ENCODE measurements around the gene CELF2. TPM values are rescaled to one million over a fixed set of nuclear protein-coding genes. Genes with fewer than 3 reads are reported as not detected.

Gene CELF2
- total RNA-seq, 3 donors from 2014 or later, result 40.0 to 178 (median 45.6) TPM

DNA sequence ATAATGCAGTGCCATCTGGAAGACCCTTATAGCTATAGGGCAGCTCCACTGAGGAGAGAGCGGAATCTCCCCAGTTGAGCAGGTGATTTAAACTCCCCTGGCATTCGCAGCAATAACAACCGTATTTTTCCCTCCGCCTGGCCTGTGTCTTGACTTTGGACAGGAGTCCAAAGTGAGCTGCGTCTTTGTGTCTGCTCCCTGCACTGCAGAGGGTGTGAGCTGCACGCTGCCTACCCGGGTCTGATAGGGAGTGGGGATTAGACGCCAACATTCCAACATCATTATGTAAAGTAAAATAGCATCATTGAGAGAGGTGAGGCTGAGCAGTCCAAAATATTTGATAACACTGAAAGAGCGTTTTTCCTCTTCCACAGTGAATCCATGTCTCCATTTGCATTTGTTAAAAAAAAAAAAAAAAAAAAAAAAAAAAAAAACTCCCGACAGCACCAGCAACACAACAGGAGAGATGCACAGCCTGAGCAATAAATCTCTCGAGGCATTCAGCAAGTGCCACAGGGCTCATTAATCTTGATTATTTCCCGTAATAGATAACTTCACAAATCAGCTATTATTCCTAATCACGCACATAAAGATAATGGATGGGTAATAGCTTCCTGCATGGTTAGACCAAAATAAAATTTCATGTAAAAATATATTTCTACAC is 68.6 kb downstream of the CELF2 start:
- Histone ChIP-seq H3K9me3 (no peaks in the 10 kb centered on the region), H3K27ac (no peak overlapping the region), H3K4me1 (no peaks in the 10 kb centered on the region), H3K36me3 (no peaks in the 10 kb centered on the region), H3K4me3 (no peak overlapping the region), H3K27me3 (no peaks in the 10 kb centered on the region)
- no peak for DNase-seq (ENCODE audit: low spot score in 2 of 2)
- intact Hi-C loops (cut with DNase I; ENCODE audit: low total_unique reads), result no loop called here
- TF ChIP-seq CTCF (IDR thresholded peaks at IDR 0.05), result no peak
- no peak for TF ChIP-seq POLR2AphosphoS5 (IDR thresholded peaks at IDR 0.05)
- no peak for TF ChIP-seq POLR2A (IDR thresholded peaks at IDR 0.05)

GRCh38 chr10:11087372-11087771 is 69.7 kb downstream of the CELF2 start:
- no peak for DNase-seq (ENCODE audit: low spot score in 2 of 2)
- intact Hi-C loops (cut with DNase I; ENCODE audit: low total_unique reads), result no loop called here
- no peaks in the 10 kb centered on the region for H3K27me3 ChIP-seq
- H3K9me3 ChIP-seq, result no peaks in the 10 kb centered on the region
- H3K4me3 ChIP-seq, result no peak overlapping the region
- H3K4me1 ChIP-seq, result no peaks in the 10 kb centered on the region
- no peak overlapping the region for H3K27ac ChIP-seq
- TF ChIP-seq CTCF (IDR thresholded peaks at IDR 0.05) (no peak), POLR2A (IDR thresholded peaks at IDR 0.05) (no peak), POLR2AphosphoS5 (IDR thresholded peaks at IDR 0.05) (no peak)
- H3K36me3 ChIP-seq, result no peaks in the 10 kb centered on the region

- DNase-seq (ENCODE audit: low spot score in 2 of 2), result no peak
- no peak for TF ChIP-seq POLR2A (IDR thresholded peaks at IDR 0.05)
- TF ChIP-seq POLR2AphosphoS5 (IDR thresholded peaks at IDR 0.05), result no peak
- no peak for TF ChIP-seq CTCF (IDR thresholded peaks at IDR 0.05)
Observed at GRCh38 chr10:11088709-11089108, 71.0 kb downstream of the CELF2 start.

DNA sequence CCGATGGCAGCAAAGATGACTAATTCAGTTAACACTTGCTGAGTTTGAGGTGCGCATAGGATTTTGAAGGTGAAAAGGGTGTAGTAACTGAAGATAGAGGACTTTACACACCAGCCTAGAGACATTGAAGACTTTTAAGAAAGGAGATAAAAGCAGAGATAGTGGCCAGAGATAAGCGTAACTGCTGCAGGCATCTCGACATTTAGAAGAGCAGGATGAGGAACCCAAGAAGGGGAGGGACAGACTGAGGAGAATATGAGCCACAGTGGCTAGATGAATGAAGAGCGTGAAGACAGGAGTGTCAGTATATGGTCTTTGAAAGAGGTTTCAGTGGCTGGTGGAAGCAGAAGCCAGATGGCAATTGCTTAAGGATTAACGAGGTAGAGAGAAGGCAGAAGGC is 71.6 kb downstream of the CELF2 start:
- Histone ChIP-seq H3K4me1 (no peaks in the 10 kb centered on the region), H3K27me3 (no peaks in the 10 kb centered on the region), H3K4me3 (no peak overlapping the region), H3K9me3 (no peaks in the 10 kb centered on the region), H3K27ac (no peak overlapping the region), H3K36me3 (no peaks in the 10 kb centered on the region)
- DNase-seq (ENCODE audit: low spot score in 2 of 2), result no peak
- TF ChIP-seq POLR2AphosphoS5 (IDR thresholded peaks at IDR 0.05) (no peak), POLR2A (IDR thresholded peaks at IDR 0.05) (no peak), CTCF (IDR thresholded peaks at IDR 0.05) (no peak)
- intact Hi-C loops (cut with DNase I; ENCODE audit: low total_unique reads), result no loop called here

More at GRCh38 chr10:11088709-11089108, 71.0 kb downstream of the CELF2 start:
- H3K36me3 ChIP-seq, result no peaks in the 10 kb centered on the region
- H3K9me3 ChIP-seq, result no peaks in the 10 kb centered on the region
- intact Hi-C loops (cut with DNase I; ENCODE audit: low total_unique reads), result no loop called here
- H3K27ac ChIP-seq, result no peak overlapping the region
- no peaks in the 10 kb centered on the region for H3K27me3 ChIP-seq
- no peak overlapping the region for H3K4me3 ChIP-seq
- no peaks in the 10 kb centered on the region for H3K4me1 ChIP-seq

DNA sequence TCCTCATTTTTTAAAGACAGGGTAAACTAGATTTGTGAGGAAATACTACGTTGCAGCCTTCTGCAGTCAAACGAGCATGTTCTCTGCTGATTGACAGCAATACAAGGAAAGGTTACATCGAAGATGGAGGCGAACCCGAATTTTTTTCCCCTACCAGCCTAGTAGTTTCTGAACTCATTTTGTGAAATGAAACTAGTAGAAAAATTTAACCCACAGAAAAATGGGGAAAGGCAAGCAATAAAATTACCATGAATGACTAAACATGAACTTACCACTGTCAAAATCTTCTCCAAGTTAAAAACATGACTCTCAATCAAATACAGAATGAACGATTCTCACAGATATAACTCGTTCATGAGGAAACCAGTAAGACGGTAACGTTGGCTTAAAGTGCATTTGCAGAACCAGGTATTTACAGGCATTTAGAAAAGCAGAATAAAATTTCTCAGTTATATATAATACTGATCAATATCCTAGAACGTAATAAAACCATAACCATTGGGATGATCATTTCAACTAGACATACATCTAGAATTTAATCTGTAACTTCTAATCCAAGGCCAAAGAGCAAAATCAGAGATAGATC is 73.9 kb downstream of the CELF2 start:
- intact Hi-C loops (cut with DNase I; ENCODE audit: low total_unique reads), result no loop called here

More for the DNA sequence above, 73.9 kb downstream of the CELF2 start:
- Histone ChIP-seq H3K4me3 (no peak overlapping the region), H3K27me3 (no peaks in the 10 kb centered on the region), H3K27ac (no peak overlapping the region), H3K9me3 (no peaks in the 10 kb centered on the region), H3K4me1 (no peaks in the 10 kb centered on the region), H3K36me3 (no peaks in the 10 kb centered on the region)
- no peak for DNase-seq (ENCODE audit: low spot score in 2 of 2)
- TF ChIP-seq POLR2AphosphoS5 (IDR thresholded peaks at IDR 0.05) (no peak), POLR2A (IDR thresholded peaks at IDR 0.05) (no peak), CTCF (IDR thresholded peaks at IDR 0.05) (no peak)
